HUDEP-2 (cell line): Measurements from ENCODE around the gene BOD1L1.

Experiments
- DNase-seq, 76 experiments: peaks; one replicate each; lab custom pipeline; 2025; ENCODE audit not compliant: unreplicated experiment in 76 of 76; lab: John Stamatoyannopoulos, UW

Gene BOD1L1

GRCh38 chr4:13627606-13628311, at the start of gene BOD1L1:
TSS of gene BOD1L1 (minus strand) at chr4:13627725. CDS start at chr4:13627587, 138 bp downstream.
- DNase-seq = peak in 75 of 76 experiments; percentile 20 to 87 (median 75)

- no peak for DNase-seq
Measured at GRCh38 chr4:13674971-13675370, 47.4 kb upstream of the BOD1L1 start.

- no peak for DNase-seq
Measured at GRCh38 chr4:13673167-13673566, 45.6 kb upstream of the BOD1L1 start.

GRCh38 chr4:13670456-13671160, 43.1 kb upstream of the BOD1L1 start:
- no peak for DNase-seq

GRCh38 chr4:13665701-13666660, 38.5 kb upstream of the BOD1L1 start:
- no peak for DNase-seq

- DNase-seq = no peak
Measured at GRCh38 chr4:13659341-13660070, 32.0 kb upstream of the BOD1L1 start.

GRCh38 chr4:13656569-13657405, 29.3 kb upstream of the BOD1L1 start:
- DNase-seq = peak in 51 of 76 experiments; percentile 1 to 53 (median 21)

GRCh38 chr4:13654162-13654797, 26.8 kb upstream of the BOD1L1 start:
- peak in 65 of 76 experiments; percentile 1 to 73 (median 41) for DNase-seq

GRCh38 chr4:13653766-13654161, 26.2 kb upstream of the BOD1L1 start:
- no peak for DNase-seq

- DNase-seq = no peak
Measured at GRCh38 chr4:13647031-13647430, 19.5 kb upstream of the BOD1L1 start.

- no peak for DNase-seq
Measured at GRCh38 chr4:13645075-13645474, 17.6 kb upstream of the BOD1L1 start.

GRCh38 chr4:13642170-13642950, 14.8 kb upstream of the BOD1L1 start:
- peak in 1 of 76 experiments; percentile 1 for DNase-seq

- DNase-seq = no peak
Measured at GRCh38 chr4:13641084-13641483, 13.6 kb upstream of the BOD1L1 start.

GRCh38 chr4:13640149-13640940, 12.8 kb upstream of the BOD1L1 start:
- no peak for DNase-seq

GRCh38 chr4:13635286-13635799, 7.8 kb upstream of the BOD1L1 start:
- no peak for DNase-seq

- DNase-seq = no peak
Measured at GRCh38 chr4:13633671-13634070, 6.1 kb upstream of the BOD1L1 start.

- DNase-seq = peak in 7 of 76 experiments; percentile 2 to 26 (median 7)
Measured at GRCh38 chr4:13627178-13627605, 333 bp downstream of the BOD1L1 start.
